Embryonic facial prominence (tissue), 1 donor: ENCODE results near the gene SLC9C2.

Experiments used
- DNase-seq: peaks from one replicate; pipeline ENCODE4 v3.0.0-alpha.2; 2016; ENCODE audit errors: extremely low spot score

The SLC9C2 gene

GRCh38 chr1:173454966-173455524 is 147.8 kb downstream of the SLC9C2 start:
- no peak for DNase-seq

- DNase-seq = no peak
Observed at GRCh38 chr1:173453982-173454381, 148.9 kb downstream of the SLC9C2 start.

DNA sequence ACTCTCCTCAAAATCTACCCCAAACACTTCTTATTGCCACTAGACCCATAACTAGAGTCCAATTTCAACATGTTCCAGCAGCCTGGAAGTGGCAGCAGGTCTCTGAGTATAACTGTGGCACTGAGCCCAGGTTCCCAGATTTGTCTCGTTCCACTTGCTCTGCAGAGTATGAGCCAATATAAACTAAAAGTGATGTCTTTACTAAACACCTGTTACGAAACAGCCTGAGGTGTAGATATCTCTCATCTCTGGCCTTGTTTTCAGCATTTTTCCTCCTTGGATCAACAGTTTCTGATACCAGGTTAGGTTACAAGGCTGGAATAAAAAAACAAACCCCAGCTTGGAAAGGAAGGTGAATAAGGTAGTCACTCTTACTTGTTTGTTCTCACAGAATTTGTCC is 150.9 kb downstream of the SLC9C2 start:
- DNase-seq = no peak
